HG03342 (cell line): ENCODE data around the gene AFG3L2.

Source experiments
- ATAC-seq: cut with Tn5 transposase; IDR thresholded peaks from one replicate; pipeline ENCODE4 v1.9.1; 2021; ENCODE audit warnings: mild to moderate bottlenecking, moderate library complexity; ENCODE audit not compliant: unreplicated experiment

AFG3L2 gene

GRCh38 chr18:12327510-12328178, 49.4 kb downstream of the AFG3L2 start:
- ATAC-seq: peak; percentile 71

GRCh38 chr18:12326711-12327460, 50.1 kb downstream of the AFG3L2 start:
- no peak for ATAC-seq

- no peak for ATAC-seq
Observed at GRCh38 chr18:12325726-12326245, 51.2 kb downstream of the AFG3L2 start.

- ATAC-seq: no peak
Observed at GRCh38 chr18:12324991-12325725, 51.9 kb downstream of the AFG3L2 start.

- ATAC-seq: peak; percentile 64
Observed at GRCh38 chr18:12321333-12321732, 55.7 kb downstream of the AFG3L2 start.

GRCh38 chr18:12318857-12319256, 58.2 kb downstream of the AFG3L2 start:
- no peak for ATAC-seq

- ATAC-seq: peak; percentile 14
Observed at GRCh38 chr18:12318334-12318697, 58.7 kb downstream of the AFG3L2 start.

GRCh38 chr18:12317664-12318333, 59.2 kb downstream of the AFG3L2 start:
- ATAC-seq: peak; percentile 38

GRCh38 chr18:12315911-12316310, 61.1 kb downstream of the AFG3L2 start:
- ATAC-seq: no peak

- no peak for ATAC-seq
Observed at GRCh38 chr18:12315490-12315889, 61.5 kb downstream of the AFG3L2 start.

- ATAC-seq: no peak
Observed at GRCh38 chr18:12314591-12315305, 62.3 kb downstream of the AFG3L2 start.

- ATAC-seq: no peak
Observed at GRCh38 chr18:12313530-12314245, 63.3 kb downstream of the AFG3L2 start.

GRCh38 chr18:12312976-12313375, 64.1 kb downstream of the AFG3L2 start:
- ATAC-seq: no peak

- ATAC-seq: no peak
Observed at GRCh38 chr18:12310762-12311161, 66.3 kb downstream of the AFG3L2 start.

- no peak for ATAC-seq
Observed at GRCh38 chr18:12309683-12310198, 67.3 kb downstream of the AFG3L2 start.

- ATAC-seq: peak; percentile 54
Observed at GRCh38 chr18:12308386-12309100, 68.5 kb downstream of the AFG3L2 start.

- ATAC-seq: peak; percentile 53
Observed at GRCh38 chr18:12307701-12308385, 69.2 kb downstream of the AFG3L2 start, which contains the start of gene TUBB6. TUBB6 (plus strand) TSS chr18:12308241; CDS start chr18:12308293, 52 bp downstream.
